NB4 (cell line): ENCODE measurements around the gene SPAG4.

Experiments
- CTCF ChIP-seq: IDR thresholded peaks from one replicate; pipeline ENCODE4 v1.5.1; 2012; ENCODE audit warnings: low read depth, low read length
- MAX ChIP-seq: IDR thresholded peaks from 2 replicates; pipeline ENCODE4 v1.6.1; 2011; ENCODE audit warnings: low read depth, low read length
- POLR2A ChIP-seq: IDR thresholded peaks from 2 replicates; pipeline ENCODE4 v1.6.1; 2011; ENCODE audit warnings: mild to moderate bottlenecking; ENCODE audit not compliant: insufficient read length; ENCODE audit errors: extremely low read depth

- TF ChIP-seq CTCF (no peak), POLR2A (no peak), MAX (no peak)
Measured at GRCh38 chr20:35598476-35598875, 17.2 kb upstream of the SPAG4 start.
